Left ventricle myocardium superior (tissue), 1 donor: Measurements from ENCODE around the gene SCT. TPM values are rescaled to one million over a fixed set of nuclear protein-coding genes. Genes with fewer than 3 reads are reported as not detected.

Source experiments
- ATAC-seq: fragments of 200-7000 bp; cut with Tn5 transposase; one replicate; pipeline ENCODE4 v1.9.1; 2020; ENCODE audit warnings: mild to moderate bottlenecking, moderate library complexity
- DNase-seq: peaks from one replicate; pipeline ENCODE4 v3.0.0-alpha.2; 2020
- intact Hi-C: fragments of 100-400 bp; cut with micrococcal nuclease; formaldehyde crosslinking; loops from one replicate; pipeline ENCODE4 v1.11.0; 2022
- total RNA-seq: library from RNA; stranded (reverse); fragmentation: NEBNext Ultra II Directional; extraction: Animal tissue kit (Norgen Biotek cat#: 25700); gene quantifications from one replicate; pipeline ENCODE4 v1.2.1, GENCODE V29; 2021
- donor health status: DM: no; HTN: yes; CAD: no; lungs with severe emphysema.

Gene SCT
- total RNA-seq, 1 donor from 2014 or later: not detected

DNA sequence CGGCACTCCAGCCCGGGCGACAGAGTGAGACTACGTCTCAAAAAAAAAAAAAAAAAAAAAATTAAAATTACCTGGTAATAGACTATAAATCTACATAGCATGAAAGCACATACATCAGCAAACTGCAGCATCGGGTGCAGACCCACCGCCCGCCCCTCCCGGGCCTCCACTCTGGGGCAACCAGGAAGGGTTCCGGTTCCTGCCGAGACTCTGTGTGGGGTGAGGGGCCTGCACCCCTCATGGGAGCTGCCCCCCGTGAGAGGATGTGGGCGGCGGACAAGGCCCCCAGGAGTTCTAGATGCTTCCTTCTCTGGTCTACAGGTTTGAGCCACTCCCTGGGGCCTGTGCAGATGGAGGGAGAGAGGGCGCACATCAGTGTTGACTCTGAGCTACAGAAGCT, 19.2 kb upstream of the SCT start:
- intact Hi-C loops: no loop called here
- no peak for DNase-seq

DNA sequence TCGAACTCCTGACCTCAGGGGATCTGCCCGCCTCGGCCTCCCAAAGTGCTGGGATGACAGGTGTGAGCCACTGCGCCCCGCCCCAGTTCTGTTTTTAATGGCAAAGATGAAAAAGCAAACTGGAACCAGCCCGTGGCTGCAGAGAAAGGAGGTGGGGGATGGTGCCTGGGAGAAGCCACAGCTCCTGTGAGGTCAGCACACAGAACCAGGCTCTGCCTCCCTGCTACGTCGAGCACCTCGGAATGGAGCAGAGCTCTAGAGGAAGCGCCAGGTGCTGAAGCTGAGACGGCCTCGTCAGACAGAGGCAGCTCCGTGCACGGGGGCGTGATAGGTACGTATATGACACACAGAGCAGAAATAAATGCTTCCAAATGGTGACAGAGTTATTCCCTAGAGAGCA, 18.6 kb upstream of the SCT start:
- intact Hi-C loops: no loop called here
- DNase-seq (no peak), ATAC-seq (no peak)

More for the DNA sequence above, 19.2 kb upstream of the SCT start:
- ATAC-seq: no peak

DNA sequence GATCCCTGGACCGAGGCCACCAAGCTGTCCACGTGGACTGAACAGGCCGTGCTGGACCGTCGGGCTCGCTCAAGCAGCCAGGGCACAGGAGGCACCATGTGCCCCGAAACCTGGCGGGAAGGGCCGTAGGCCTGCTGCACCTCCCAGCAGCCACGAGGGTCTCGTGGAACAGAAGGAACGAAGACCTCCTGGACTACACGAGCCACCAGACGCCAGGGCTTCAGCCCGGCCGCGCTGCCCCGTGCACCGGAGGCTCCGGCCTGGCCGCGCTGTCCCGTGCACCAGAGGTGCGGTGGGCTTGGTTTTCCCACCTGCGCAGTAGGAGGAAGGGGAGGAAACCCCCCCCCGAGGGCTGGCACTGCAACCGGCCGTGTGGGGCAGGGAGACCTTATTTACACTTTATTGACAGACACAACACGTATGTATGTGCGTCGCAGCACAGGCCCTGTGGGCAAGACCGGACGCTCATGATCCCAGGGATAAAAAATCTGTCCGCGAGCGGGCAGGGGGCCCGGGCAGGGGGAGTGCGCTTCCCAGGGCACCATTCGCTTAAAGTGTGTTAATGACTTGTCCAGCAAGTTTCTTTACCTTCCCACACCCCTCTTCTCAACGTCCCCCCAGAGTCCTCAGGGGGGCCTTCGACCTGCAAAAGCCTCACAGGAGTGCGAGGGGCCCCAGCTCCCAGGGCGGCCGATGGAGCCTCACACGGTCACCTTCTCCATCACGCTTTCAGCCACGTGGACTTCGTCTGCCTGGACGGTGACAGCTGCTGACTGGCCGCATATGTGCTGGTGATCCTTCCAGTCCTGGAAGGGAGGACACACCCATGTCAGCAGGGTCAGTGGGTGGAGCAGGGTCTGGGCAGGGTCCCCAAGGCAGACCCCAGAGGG, 17.1 kb upstream of the SCT start:
- intact Hi-C loops: no loop called here
- no peak for ATAC-seq

DNA sequence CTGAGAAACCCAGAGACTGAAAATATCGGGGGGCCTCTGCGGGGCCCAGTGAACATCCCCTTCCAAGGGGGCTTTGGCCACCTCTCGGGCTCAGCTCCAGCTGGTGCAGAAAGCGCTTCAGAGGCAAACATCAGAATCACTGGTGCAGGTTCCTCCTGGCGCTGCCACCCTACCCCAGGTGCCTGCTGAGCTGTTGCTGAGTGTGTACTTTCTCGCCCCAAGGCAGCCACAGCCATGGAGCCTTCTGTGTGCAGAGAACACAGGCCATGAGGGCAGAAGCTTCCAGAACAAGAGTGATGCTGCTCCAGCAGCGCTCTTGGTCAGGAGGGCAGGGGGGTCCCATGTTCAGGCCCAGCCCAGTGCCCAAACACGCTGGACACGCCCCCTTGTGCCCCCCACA, 16.4 kb upstream of the SCT start:
- no peak for ATAC-seq
- DNase-seq: no peak
- intact Hi-C loops: no loop called here

More for the DNA sequence above, 17.1 kb upstream of the SCT start:
- DNase-seq: no peak

DNA sequence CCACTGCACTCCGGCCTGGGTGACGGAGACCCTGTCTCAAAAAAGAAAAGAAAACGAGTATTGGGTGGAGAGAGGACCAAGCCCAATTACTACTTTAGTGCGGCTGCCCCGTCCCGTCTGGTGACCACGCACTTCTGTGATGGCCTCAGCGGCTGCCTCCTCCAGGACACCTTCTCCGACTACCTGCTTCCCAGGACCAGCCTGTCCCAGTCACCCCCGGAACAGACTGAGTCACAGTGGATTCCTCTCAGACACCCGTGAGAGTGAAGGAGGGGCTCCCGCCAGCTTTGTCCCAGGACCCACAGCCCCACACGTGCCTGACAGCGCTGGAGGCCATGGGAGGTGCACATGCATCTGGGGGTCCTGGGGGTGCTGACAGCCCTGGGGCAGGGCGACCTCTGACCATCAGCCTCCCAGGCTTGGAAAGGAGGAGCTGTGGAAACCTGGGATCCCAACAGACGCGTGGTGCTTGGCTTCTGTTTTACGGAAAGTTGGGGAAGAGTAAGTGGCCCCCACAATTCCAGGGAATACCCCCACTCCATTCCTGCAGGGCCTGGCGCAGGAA, 14.9 kb upstream of the SCT start:
- intact Hi-C loops: no loop called here
- ATAC-seq (no peak), DNase-seq (no peak)

DNA sequence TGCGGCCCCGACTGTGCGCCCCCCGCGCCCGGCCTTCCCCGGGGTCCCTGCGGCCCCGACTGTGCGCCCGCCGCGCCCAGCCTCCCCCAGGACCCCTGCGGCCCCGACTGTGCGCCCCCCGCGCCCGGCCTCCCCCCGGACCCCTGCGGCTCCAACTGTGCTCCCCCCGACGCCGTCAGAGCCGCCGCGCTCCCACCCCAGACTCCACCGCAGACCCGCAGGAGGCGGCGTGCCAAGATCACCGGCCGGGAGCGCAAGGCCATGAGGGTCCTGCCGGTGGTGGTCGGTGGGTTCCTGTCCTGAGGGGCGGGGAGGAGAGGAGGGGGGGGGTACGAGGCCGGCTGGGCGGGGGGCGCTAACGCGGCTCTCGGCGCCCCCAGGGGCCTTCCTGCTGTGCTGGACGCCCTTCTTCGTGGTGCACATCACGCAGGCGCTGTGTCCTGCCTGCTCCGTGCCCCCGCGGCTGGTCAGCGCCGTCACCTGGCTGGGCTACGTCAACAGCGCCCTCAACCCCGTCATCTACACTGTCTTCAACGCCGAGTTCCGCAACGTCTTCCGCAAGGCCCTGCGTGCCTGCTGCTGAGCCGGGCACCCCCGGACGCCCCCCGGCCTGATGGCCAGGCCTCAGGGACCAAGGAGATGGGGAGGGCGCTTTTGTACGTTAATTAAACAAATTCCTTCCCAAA, 13.2 kb upstream of the SCT start:
- intact Hi-C loops: no loop called here
- DNase-seq: no peak
- no peak for ATAC-seq

DNA sequence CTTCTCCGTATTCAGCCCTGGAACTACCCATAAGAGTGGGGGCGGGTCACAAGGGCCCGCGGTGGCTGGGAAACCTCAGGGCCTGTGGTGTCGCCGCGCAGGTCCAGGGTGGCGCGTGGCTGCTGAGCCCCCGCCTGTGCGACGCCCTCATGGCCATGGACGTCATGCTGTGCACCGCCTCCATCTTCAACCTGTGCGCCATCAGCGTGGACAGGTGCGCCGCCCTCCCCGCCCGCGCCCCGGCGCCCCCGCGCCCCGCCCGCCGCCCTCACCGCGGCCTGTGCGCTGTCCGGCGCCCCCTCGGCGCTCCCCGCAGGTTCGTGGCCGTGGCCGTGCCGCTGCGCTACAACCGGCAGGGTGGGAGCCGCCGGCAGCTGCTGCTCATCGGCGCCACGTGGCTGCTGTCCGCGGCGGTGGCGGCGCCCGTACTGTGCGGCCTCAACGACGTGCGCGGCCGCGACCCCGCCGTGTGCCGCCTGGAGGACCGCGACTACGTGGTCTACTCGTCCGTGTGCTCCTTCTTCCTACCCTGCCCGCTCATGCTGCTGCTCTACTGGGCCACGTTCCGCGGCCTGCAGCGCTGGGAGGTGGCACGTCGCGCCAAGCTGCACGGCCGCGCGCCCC, 12.5 kb upstream of the SCT start:
- intact Hi-C loops: no loop called here
- DNase-seq: no peak
- no peak for ATAC-seq

DNA sequence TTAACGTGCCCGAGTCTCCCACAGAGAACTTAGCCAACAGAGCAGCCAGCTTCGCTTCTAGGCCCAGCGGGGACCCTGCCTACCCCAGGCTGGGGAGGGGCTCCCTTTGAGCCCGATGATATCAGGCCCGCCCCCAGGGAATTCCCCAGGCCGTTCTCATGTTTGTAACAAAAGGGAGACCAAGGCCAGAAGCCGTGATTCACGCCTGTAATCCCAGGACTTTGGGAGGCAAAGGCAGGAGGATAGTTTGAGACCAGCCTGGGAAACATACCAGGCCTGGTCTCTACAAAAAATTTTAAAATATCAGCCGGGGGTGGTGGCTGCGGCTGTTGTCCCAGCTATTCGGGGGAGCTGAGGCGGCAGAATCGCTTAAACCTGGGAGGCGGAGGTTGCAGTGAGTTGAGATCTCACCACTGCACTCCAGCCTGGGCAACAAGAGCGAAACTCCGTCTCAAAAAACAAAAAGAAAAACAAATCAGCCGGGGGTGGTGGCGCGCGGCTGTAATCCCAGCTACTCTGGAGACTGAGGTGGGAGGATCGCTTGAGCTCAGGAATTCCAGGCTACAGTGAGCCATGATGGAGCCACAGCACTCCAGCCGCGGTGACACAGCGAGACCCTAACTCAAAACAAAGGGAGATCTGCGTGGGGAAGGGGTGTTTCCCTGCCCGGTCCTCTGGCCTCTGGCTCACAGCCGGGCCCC, 11.8 kb upstream of the SCT start:
- intact Hi-C loops: no loop called here
- ATAC-seq: no peak

DNA sequence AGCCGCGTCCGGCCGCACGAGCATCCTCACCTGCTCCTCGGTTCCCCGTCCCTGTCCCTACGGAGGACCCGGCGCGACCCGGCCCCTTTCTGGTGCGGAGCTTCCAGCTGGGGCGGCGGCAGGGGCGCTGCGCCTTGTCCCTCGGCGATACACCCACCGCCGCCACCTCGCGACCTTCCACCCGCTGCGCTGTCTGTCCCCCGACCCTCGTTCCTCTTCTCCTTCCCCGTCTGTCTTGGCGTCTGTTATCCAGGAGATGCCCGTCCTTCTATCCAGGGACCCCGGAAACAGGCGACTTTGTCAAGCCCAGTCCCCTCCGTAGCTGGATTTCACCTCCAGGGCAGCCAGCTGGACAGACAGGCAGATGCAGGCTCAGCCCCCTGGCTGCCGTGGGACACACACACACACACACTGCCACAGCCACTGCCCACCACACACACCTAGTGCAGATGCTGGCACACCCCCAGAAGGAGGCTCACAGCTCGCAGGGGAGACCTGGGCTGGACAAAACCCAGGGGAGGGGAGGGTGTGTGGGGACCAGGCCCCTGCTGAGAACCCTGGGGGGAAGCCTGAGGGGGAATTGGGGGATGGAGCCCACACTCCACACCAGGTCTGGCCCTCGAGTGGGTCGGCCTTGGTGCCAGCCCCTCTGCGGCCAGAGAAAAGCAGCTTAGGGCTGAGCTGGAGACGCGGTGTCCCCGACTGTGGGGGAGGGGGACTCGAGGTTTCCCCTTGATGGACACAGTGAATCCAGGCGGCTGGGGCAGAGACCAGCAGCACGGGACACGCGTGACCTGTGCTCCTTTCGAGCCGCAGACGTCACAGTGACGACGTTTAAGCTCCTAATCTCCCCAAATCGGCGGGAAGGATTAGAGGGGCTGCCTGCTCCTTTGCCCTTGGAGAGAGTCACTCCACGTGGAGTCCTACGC, 10.9 kb upstream of the SCT start:
- intact Hi-C loops: no loop called here
- DNase-seq: no peak
- ATAC-seq: no peak

More for the DNA sequence above, 11.8 kb upstream of the SCT start:
- no peak for DNase-seq

DNA sequence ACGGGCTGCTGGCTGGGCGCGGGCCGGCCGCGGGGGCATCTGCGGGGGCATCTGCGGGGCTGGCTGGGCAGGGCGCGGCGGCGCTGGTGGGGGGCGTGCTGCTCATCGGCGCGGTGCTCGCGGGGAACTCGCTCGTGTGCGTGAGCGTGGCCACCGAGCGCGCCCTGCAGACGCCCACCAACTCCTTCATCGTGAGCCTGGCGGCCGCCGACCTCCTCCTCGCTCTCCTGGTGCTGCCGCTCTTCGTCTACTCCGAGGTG, 10.3 kb upstream of the SCT start:
- intact Hi-C loops: no loop called here
- no peak for DNase-seq

DNA sequence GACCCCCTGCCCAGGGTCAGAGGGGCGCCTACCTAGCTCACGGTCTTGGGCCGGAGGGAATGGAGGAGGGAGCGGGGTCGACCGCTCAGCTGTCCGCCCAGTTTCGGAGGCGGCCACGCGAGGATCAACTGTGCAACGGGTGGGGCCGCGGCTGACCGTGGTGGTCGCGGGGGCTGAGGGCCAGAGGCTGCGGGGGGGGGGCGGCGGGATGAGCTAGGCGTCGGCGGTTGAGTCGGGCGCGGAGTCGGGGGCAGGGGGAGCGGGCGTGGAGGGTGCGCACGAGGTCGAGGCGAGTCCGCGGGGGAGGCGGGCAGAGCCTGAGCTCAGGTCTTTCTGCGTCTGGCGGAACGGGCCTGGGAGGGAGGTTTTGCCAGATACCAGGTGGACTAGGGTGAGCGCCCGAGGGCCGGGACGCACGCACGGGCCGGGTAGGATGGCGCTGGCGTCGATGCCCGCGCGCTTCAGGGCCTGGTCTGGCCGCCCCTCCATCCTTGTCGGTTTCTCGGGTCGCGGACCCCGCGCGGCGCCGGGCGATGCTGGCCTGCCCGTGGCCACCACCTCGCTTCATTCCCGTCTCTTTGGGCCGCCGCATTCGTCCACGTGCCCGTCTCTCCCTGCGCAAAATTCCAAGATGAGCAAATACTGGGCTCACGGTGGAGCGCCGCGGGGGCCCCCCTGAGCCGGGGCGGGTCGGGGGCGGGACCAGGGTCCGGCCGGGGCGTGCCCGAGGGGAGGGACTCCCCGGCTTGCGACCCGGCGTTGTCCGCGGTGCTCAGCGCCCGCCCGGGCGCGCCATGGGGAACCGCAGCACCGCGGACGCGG, 9.7 kb upstream of the SCT start, which contains the start of gene DRD4:
Gene DRD4, plus strand, starts transcription at position 759 of the 822 bp plus-strand sequence. Its CDS starts 36 bp downstream, at position 795.
- ATAC-seq: peak; percentile 70
- intact Hi-C loops: no loop called here
- DNase-seq: no peak

More for the DNA sequence above, 10.3 kb upstream of the SCT start:
- ATAC-seq: no peak

DNA sequence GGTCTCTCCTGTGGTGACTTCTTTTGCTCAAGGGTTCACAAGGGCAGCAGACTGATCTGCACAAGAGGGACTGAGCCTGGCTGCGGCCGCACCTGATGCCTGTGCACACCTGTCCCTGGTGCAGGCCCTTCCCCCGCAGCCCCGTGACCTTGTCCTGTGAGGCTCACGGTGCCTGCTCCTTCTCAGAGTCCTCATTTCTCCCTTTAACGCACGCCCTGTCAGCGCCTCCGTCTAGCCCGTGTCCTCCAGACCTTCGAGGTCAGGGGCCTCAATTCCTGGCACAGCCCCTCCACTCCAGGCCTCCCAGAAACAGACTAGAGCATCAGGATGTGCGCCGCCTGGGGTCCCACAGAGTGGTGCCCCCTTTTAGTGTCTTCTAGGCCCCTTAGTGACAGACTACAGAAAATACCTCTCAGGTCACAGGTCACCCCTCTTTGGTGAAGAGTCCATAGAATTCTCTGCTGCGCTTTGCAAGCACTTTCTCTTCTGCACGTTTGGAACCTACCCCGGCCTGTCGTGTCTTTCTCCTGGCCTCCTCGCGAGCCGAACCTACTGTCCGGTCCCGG, 9.0 kb upstream of the SCT start:
- intact Hi-C loops: no loop called here
- DNase-seq: no peak
- ATAC-seq: no peak

DNA sequence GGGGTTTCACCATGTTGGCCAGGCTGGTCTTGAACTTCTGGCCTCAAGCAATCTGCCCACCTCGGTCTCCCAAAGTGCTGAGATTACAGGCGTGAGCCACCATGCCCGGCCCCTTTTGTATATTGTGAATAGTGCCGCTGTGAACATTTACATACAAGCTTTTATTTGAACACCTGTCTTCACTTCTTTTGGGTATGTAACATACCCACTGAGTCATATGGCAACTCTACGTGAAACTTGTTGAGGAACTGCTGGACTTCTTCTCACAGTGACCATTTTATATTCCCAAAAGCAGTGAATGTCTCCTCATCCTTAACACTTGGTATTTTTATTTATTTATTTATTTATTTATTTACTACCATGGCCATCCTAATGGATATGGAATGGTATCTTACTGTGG, 3.9 kb upstream of the SCT start:
- no peak for ATAC-seq
- intact Hi-C loops: no loop called here

DNA sequence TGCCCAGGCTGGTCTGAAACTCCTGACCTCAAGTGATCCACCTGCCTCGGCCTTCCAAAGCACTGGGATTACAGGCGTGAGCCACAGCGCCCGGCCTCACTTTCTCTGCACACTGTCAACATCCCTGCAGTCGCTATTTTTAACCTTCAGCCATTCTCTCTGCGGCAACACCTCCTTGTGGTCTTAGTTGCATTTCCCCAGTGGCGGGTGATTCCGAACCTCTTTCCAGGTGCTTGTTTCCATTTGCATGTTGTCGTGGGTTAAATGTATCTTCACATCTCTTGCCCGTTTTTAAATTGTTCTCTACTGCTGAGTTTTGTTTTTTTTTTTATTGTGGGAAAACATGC, 2.2 kb upstream of the SCT start:
- DNase-seq: peak; percentile 45
- intact Hi-C loops: no loop called here
- ATAC-seq: peak; percentile 84

More for the DNA sequence above, 3.9 kb upstream of the SCT start:
- no peak for DNase-seq

DNA sequence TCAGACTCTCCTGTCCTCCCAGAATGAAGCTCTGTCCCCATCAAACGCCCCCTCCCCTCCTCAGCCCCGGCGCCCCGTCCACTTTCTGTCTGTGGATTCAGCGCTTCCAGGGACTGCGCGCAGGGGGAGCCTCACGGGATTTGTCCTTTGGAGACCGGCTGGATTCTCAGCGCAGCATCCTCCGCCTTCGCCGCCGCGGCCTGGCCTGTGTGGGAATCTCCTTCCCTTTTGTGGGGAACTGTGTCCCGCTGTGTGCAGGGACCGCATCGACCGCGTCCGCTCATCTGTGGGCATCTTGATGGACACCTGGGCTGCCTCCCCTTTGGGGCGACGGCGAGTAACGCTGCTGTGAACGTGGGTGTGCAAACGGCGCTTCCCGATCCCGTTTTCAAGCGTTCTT, 1.1 kb upstream of the SCT start:
- intact Hi-C loops: no loop called here
- ATAC-seq (no peak), DNase-seq (peak; percentile 27)

DNA sequence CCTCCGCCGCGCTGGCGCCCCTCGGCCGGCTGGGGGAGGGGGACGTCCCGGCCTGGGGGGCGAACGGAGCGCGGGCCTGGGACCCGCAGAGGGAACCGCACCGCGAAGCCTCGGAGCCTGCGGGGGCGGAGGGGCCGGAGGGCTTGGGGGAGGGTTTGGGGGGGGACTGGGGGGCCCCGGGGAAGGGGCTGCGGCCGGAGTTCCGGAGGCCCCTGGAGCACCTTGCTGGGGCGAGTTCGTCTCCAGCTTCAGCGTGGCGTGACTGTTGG, 261 bp upstream of the SCT start:
- no peak for DNase-seq
- no peak for ATAC-seq
- intact Hi-C loops: no loop called here

DNA sequence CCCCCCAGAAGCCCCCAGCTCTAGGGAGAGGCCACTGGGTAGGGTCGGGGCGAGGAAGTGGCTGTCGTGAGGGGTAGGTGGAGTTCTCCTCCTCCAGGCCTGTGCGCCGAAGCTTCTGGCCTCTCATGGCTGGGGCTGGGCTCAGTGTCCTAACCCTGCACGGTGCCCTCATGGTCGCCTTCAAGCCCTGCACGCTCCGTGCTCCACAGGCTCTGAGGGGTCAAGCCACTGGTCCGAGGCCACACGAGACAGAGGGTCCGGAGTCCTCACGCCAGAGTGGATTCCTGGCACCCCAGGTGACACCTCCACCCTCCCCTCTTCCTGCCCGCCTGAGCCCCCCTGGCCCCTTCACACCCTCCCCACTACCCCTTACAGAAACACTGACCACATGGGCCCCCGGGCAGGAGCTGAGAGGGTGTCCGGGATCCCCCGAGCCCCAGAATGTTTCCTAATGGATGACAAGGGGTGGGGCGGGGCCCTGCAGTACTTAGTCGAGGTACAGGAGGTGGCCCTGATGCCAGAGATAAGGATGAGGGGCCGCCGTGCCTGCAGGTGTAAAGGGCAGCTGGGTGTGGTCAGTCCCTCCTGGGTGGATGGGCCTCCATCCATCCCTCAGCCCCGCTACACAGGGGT, 1.2 kb downstream of the SCT start:
- intact Hi-C loops: no loop called here
- ATAC-seq (no peak), DNase-seq (no peak)
